C4-2B (cell line): ENCODE data around the gene HEYL.

Experiments
- ZFX ChIP-seq: fragments of 450-650 bp; IDR thresholded peaks from 2 replicates; pipeline ENCODE4 v1.6.1; 2017
- TF ChIP-seq, protein P1 (sequence below): fragments of 450-650 bp; conservative IDR thresholded peaks from 2 replicates; pipeline ENCODE4 v1.5.1; 2017; ENCODE audit warnings: mild to moderate bottlenecking

DNA sequence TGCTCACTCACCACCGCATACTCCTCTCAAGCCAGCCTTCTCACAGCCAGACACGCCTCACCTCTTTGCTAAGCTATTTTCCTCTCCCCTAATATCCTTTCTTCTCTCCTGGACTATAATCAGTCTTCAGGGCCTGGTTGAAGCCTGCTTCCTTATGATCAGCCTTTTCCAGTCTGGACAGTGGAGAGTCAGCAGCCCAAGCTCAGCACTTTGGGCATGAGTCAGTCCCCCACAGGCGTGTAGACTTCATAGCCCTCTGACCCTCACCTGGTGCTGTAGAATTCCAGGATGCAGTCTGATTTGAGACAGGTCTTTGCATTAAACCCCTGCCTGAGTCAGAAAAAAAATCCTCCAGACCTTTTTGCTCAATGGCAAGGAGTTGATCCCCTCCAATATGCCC, 49.3 kb upstream of the HEYL start:
- TF ChIP-seq, protein P1, sequence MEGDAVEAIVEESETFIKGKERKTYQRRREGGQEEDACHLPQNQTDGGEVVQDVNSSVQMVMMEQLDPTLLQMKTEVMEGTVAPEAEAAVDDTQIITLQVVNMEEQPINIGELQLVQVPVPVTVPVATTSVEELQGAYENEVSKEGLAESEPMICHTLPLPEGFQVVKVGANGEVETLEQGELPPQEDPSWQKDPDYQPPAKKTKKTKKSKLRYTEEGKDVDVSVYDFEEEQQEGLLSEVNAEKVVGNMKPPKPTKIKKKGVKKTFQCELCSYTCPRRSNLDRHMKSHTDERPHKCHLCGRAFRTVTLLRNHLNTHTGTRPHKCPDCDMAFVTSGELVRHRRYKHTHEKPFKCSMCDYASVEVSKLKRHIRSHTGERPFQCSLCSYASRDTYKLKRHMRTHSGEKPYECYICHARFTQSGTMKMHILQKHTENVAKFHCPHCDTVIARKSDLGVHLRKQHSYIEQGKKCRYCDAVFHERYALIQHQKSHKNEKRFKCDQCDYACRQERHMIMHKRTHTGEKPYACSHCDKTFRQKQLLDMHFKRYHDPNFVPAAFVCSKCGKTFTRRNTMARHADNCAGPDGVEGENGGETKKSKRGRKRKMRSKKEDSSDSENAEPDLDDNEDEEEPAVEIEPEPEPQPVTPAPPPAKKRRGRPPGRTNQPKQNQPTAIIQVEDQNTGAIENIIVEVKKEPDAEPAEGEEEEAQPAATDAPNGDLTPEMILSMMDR = no peak
- no peak for TF ChIP-seq ZFX
